DMS153 (cell line): ENCODE data around the gene YIPF3.
"Not testable (repeated sequence)": the region's sequence is repeated elsewhere in the genome, so short reads cannot be mapped to it uniquely, and the experiment has no call there.

Source experiments
- DNase-seq: peaks from one replicate; lab custom pipeline; 2025; lab: John Stamatoyannopoulos, UW

Gene YIPF3

DNA sequence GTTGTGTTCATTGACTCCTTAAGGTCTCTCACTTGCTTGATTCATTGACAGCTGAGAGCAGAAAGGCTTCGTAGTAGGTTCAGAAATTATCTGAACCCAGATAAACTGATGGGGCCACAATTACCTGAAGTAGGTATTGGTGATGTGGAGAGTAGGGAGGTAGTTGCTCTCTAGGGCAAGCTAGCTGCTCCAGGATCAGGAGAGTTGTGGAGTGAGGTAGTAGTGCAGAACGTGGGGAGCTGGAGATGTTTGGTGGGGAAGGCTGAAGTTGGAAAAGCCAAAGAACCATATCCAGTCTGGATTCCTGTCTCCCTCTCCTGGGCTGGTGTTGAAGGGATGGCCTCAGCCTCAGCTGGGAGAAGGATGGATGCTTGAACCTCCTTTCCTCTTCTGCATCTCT lies 23.5 kb downstream of the YIPF3 start:
- no peak for DNase-seq

DNA sequence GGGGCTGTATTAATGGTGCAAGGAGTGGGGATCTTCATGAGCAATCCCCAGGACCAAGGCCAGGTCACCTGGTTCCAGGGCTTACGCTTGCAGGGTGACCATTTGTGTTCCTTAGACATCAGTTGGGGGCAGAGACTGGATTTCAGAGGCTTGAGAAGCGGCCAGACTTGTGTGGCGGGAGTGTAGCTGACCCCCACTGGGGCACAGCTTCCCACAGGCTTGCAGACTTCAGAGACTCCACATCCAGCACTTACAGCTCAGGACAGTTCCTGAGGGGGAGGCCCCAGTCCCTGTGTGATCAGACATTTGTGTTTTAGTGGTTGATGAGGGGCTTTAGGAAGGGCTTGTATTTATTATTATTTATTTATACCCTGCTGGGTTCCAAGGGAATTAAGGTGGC lies 24.1 kb downstream of the YIPF3 start:
- DNase-seq, result no peak

DNA sequence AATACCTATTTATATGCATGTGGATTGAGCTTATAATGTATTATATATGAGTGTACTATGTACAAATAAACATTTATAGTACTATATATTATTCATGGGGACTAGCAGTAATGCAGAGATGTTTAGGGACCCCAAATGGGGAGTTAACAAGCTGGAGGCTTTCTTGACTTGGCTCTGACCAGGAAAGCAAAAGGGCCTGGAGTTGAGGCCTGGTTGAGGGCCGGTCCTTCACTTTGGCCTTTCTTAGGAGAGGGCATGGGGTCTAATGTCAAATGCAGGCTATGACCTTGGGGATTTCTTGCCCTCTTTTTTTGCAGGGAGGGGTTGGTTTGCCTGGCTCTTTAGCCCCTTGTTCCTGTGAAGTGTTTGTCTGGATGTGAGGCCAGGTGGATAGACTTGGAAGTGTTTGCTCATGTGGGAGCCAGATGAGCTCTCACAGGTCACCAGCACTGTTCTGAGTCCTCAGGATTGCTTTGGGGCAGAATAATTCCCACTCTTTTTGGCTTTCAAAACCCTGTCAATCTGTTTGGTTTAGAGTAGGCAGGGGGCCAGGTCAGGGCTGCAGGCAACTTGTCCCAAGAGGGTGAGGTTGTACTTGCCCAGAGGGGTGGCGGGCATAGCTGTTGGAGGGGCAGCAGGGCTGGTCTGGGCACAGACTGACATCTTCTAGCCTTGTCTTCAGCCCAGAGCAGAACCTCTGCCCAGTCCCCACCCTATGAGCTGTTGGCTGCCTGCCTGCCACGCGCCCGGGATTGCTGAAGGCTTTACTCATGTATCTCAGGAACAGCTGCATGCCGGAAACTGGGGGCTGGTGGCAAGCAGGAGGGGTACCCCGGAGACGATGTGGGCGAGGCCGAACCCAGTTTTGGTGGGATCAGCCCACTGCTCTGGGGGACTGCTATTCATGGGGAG lies 24.7 kb downstream of the YIPF3 start:
- no peak for DNase-seq

DNA sequence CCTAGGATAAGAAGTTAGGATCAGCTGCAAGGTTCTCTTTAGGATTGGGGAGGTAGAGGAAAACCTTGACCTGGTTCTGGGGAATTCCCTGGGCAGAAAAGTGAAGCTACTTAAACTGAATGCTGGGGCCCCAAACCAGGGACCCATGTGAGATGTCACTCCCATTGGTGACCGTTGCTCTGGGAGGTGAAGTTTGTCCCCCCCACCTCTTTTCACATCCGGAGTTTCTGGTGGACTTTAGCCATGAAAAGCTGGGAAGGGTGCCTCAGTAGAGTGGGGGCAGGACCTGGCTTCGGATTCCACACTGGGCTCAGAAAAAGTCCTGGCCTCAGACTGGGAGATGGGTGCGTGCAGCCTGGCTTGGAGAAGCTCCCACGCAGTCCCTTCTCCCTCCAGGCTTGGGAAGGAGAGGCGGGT lies 26.2 kb downstream of the YIPF3 start:
- no peak for DNase-seq

DNA sequence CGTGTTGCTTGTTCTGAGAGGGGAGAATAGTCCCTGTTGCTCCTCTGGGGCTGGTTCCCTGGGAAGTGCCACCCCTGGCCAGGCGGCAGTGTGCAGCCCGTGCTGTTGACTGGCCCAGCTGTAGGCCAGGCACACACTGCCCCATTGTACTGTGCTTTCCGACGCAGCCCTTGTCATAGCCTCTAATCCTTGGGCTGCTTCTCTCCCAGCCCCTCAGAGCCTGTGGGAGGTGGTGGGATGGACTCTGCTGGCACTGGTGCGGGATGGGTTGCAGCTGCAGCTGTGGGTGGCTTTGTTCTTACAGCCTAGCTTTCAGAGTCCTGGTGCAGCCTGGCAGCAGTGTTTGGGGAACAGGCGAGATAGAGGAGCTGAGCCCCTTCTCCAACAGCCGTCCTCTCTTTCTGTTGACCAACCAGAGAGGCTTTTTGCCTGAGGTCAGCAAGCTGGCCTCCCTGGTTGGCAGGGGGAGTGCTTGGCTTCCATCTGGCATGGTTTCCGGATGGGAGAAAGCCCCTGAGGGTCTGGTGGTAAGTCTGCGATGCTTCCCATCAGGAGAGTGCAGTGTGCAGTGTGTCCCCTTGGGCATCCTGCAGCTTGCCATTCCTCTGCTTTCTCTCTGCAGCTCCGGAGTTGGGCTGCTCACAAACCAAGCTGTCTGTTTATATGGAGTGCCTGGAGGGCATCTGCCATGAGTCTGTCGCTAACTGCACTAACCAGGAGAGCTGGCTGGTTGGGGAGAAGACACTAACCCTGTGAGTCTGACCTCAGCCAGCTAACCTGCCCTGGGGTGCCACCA lies 27.3 kb downstream of the YIPF3 start:
- DNase-seq, result no peak

DNA sequence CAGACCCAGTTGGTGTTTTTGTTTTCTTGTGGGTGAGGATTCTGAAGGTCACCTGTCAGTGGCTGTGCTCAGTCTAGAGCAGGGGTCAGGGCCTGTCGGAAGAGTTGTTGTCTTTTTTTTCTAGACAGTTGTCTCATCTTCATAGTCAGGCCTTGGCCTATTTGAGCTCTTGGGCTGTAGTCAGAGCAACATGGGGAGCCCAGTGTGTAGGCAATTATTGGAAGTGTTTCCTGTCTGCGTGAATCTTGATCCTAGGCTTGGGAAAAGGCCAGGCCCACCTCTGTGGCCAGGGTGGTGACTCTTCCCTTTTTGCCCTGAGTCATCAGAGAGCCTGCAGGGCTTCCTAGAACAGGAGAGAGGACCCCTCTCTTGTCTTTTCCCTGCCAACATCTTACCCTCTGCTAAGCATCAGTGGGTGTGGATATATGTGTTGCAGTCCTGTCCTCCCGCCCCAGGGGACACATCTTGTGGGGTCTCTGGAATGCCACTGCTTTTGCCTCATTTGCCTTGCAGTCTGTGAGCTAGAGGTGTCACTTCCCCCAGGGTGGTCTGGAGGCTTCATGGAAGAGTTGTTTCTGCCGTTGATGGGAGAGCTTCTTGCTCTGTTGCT lies 28.0 kb downstream of the YIPF3 start:
- no peak for DNase-seq

DNA sequence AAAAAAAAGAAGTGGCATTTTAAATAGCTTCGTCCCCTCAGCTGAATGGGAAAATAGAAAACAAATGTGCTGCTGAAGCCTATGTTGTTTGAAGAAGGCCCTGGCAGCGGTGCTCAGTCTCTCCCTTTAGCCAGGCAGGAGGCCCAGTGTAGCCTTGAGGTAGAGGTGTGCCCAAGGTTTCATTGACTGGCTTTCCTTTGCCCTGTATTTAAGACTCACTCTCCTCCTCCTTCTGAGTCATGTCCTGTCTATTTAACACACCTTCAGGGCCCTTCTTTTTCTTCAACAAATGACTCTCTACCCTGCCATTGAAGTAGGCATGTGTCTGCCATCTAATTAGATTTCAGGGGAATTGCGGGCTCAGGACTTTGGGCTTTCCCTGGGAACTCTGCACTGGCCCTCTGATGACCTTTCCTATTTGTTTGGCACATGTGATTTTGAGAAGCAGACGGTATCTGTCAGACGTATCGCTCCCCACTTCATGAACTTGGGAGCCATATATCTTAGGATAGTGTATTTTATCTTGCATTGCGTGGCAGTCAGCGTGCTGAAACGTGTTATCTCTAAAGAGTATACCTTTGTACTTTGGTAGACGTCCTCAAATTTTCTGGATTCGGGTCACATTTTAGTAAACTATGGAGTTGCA lies 35.0 kb downstream of the YIPF3 start:
- DNase-seq, result no peak

DNA sequence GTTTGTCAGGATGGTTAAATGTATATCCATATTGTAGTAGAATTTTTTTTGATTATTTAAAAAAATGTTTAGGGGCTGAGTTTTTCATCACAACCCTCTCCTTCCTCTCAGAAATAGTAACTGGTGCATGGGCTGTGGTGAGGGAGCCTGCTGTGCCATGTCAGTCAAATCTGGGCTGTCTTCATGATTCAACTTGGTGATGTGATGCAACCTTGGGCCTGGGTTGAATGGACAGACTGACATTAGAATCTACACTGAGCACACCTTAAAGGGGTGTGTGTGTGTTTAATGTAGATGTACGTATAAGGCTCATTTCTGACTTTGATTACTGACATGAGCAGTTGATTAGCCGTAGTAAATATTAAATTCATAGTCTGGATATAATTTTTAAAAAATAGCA lies 35.7 kb downstream of the YIPF3 start:
- no peak for DNase-seq

DNA sequence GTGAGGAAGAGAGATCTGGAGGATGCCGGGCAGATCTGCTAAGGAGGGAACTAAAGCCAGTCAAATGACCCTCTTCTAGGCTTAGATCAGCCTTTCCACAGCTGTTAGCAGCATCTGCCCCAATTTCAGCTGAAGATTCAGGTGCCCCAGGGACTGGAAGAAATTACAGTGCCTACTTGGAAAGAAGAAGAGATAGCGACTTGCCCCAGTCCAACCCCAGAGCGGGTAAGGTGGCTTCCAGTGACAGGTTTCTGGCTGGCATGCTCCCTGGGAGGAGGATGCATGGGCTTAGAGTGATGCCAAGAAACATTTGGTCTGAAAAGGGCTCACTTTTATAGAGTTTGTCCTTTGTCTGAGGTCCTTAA lies 38.7 kb downstream of the YIPF3 start:
- DNase-seq, result no peak

DNA sequence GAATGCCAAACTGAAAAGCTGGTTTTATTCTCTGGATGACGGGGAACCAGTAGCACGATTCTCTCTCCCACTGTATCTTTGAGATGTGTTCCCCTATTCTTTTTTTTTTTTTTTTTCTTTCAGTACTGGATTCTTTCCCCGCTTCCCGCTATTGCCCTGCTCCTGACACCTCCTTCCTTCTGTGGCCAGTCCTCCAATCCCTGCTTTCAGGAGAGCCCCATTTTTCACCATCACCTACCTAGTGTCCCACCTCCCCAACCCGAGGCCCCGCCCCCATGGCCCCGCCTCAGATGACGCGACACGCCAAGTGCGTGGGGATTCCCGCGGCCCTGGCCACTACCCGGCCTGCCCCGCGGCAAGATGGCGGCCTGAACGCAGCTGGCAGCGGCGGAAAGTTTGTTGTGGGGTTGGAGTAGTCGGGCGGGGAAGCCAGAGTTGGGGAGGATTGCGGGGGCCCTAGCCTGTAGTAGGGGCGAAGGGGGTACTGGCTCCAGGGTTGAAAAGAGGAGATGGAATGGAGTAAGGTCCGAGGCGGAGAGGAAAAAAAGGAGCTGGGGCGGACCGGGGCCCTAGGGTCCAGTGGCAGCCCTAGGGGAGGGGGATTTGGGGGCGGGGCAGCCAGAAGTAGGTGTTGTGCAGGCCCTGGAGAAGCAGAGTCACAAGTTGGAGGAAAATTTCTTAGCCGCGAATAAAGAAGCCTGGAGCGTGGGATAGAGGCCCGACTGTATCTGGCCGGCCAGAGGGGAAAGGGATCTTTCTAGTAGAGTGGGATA lies 39.3 kb downstream of the YIPF3 start, which contains the start of gene TJAP1:
TSS of gene TJAP1 (plus strand) at position 336 of the 773 bp plus-strand sequence. CDS start 21,432 bp downstream, outside the sequence.
- peak; percentile 72 for DNase-seq

DNA sequence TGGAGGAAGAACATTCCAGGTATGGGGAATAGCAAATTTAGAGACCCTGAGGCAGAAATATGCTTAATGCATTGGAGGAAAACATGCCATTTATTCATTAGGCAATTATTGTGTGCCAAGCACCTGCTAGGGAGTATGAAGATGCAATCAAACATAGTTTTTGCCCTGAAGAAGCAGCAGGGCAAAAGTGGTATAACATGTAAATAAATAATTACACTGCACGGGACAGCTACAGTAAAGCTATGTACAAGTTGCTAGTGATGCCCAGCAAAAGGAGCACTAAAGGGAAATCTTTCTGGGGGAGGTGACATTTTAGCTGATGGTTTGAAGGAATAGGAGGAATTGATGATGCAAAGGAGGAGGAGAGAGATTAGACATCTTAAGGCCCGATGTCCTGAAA lies 40.0 kb downstream of the YIPF3 start:
- no peak for DNase-seq

DNA sequence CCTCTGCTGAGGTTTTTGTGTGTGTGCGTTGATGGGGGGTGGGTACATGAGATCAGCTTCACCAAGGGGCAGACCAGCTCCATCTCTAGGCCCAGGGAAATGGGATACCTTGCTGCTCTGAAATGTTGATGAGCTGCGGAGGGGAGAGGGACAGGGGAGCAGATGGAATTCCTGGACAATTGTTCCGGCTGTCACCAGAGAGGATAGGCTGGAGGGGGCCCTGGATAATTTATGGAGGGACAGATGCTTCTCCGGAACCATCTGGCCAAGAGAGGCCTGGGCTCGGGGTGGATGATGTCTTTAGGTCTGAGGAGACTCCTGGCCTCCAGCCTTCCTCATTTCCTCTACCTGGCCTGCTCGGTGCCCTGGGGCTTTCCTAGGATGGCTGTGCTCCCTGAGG lies 41.2 kb downstream of the YIPF3 start:
- no peak for DNase-seq

DNA sequence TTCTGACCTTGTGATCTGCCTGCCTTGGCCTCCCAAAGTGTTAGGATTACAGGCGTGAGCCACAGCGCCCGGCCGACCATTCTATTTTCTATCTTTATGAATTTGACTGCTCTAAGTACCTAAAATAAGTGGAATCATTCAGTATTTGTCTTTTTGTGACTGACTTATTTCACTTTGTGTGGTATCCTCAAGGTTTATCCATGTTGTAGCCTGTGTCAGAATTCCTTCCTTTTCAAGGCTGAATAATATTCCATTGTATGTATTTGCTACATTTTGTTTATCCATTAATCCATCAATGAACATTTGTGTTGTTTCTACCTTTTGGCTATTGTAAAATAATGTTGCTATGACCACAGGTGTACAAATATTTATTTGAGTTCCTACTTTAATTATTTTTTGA lies 44.2 kb downstream of the YIPF3 start:
- DNase-seq, result no peak

DNA sequence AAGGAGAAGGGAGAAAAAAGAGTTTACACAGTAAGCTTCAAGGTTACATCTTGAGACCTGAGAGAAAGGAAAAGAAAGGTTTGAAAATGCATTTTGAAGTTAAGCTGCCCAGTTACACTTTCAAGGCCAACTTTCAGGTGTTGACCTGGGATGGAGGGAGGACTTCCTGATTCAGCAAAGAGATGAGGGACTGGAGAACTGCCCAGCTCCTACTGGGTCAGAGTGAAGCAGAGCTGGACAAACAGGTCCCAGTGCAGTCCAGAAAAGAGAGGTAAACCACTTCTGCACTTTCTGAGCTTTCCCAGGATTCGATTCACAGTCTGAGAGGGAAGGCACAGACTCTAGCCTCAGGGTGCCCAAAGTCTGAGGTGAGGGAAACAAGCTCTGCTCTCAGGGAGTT lies 45.3 kb downstream of the YIPF3 start:
- no peak for DNase-seq

DNA sequence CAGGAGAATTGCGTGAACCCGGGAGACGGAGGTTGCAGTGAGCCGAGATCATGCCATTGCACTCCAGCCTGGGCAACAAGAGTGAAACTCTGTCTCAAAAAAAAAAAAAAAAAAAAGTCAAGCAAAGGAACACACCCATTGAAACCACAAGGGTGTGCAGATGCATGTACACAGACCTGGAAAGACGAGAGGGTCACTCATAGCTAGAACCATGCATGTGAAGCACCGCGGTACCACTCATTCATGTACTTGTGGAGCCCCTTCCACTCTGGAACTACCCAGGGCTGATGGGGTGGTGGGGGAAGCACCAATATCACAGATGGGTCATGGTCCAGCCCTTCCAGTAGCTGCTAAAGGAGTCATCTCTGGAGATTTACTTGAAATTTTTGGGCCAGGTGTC lies 46.8 kb downstream of the YIPF3 start:
- no peak for DNase-seq

DNA sequence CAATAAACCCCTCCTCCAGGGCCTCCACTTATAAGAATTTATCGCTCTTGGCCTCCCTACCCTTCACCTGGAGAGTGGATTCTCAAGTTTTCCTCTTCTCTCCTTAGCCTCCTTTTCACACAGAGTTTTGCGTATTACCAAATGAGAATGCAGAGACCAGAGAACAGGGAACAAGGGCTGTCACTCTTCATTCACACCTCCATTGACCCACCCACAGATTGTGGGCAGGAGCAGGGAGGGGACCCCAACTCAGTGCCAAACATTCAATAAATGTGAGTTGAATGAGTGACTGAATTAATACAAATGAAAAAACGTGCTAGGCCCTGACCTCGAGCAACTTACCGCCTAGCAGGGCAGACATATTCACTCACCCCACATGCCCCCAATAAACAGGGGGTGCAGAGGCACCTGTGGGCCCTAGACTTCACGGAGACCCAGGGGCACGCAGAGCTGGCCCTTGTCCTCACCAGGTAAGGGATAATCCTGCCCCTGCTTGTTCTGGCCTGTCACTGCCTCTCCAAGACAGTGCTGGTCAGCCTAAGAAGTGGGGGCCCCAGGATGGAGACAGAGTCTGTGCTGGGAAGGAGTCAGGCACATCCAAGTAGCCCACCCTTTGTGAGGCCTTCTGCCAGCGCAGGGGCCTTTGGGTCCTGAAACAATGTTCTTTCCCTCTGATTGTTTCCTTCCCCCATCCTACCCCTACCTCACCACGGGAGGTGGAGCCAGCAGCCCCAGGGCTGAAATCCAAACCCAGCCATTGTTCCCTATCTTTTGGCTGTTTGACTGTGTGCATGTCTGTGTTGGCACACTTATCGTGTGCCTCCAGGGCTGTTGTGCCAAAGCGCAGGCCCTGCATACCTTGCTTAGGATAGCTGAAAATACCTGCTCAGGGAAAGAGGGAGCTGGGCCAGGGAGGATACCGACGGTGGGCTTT lies 47.7 kb downstream of the YIPF3 start:
- DNase-seq, result no peak

DNA sequence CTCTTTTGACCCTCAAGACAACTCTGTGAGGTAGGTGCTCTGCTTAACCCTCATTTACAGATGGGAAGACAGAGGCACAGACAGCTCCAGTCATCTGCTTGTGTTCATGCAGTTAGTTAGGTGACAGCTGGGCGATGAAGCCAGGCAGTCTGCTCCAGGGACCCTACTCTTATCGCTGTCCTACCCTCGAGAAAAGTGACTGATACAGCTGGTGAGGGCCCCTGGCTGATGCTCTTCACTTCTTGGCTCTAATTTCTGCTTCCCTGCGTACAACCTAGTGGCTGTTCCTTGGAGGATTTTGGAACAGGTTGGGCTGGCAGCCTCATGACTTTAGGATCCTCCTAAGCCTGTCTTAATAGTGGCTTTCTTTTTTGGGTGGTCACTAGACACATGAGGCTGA lies 48.5 kb downstream of the YIPF3 start:
- DNase-seq, result no peak

DNA sequence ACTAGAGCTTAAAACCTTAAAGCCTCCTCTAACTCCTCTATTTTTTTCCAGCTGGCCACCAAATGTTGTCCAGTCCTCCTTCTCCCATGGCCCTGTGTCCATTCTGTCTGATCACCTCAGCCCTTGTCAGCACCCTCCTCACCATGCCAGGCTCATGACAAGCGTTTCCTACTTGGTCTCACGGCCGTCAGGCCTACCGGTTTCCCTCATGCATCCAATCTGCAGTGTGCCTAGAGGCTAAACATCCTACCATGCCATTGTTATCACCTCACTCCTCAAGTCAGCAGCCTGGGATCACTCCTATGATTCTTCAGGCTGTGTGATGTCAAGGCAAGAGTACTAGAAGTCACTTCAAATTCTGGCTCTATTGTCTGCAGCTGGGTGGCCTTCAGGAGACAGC lies 49.0 kb downstream of the YIPF3 start:
- DNase-seq, result no peak

DNA sequence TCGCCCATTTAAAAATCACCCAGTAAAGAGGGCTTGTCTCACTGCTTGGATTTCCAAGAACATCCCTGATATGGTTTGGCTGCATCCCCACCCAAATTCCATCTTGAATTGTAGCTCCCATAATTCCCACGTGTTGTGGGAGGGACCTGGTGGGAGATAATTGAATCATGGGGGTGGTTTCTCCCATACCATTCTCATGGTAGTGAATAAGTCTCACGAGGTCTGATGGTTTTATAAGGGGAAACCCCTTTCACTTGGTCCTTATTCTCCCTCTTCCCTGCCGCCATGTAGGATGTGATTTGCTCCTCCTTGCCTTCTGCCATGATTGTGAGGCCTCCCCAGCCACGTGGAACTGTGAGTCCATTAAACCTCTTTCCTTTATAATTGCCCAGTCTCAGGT lies 49.5 kb downstream of the YIPF3 start:
- DNase-seq, result not testable (repeated sequence)

DNA sequence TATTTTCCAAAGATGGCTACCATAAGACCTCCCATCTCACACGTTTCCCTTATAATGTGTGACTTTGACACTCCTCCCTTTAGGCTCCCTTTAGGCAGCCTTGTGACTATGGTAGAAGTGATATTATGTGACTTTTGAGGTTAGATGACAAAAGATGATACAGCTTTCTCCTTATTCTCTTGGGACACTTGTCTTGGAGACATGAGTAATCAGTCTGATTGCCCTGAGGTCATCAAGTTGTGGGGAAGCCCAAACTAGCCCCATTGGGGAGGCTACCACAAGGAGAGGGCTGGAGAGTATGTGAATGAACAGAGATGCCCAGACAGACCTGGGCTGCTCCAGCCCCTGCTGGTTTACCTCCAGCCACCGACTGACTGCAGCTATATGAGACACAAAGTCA lies 50.8 kb downstream of the YIPF3 start:
- DNase-seq, result no peak
